ENCODE data around the gene MAGI2. TPM values are rescaled to one million over a fixed set of nuclear protein-coding genes. Genes with fewer than 3 reads are reported as not detected.

The MAGI2 gene
- total RNA-seq, 1 experiment from 2014 or later, result 0.22 TPM

DNA sequence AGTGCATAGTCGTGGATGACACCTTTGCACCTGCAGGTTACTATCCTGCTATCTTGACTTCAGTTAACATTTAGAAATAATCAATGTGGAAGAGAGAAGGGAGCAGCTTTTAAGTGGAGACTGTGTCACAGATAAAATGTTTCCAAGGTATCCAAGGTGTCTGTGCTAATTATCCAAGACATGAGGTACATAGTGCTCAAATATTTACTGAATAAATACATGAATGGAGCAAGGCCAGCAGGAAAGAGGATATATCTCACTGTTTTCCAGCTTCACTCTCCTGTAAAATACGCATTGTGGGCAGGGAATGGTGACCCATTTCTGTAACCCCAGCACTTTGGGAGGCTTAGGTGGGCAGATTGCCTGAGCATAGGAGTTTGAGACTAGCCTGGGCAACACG, 1102.5 kb downstream of the MAGI2 start:
- RAD21 ChIA-PET (ENCODE audit: low non-redundant PET in 1 of 2, low total read pairs in 2 of 2, uncharacterized antibody in 2 of 2, unreplicated experiment in 2 of 2), result no interaction called here
- no peak for DNase-seq (ENCODE audit: low read depth, low spot score)
- Histone ChIP-seq H3K9ac (ENCODE audit: low read length) (no peak overlapping the region), H3K27ac (ENCODE audit: low read depth, low read length) (no peak overlapping the region), H3K27me3 (ENCODE audit: insufficient read depth, low read length) (peaks cover 71% of the 10 kb centered on the region), H4K20me1 (ENCODE audit: insufficient read depth) (no peaks in the 10 kb centered on the region), H3K4me3 (replicated peaks in 1 of 2; ENCODE audit: low read depth in 1 of 2, low read length in 2 of 2) (no peak overlapping the region), H3K4me2 (ENCODE audit: low read length) (no peak overlapping the region), H2AFZ (ENCODE audit: low read depth, low read length, poor library complexity, severe bottlenecking) (no peak overlapping the region), H3K4me1 (ENCODE audit: control insufficient read depth in 1 of 2, insufficient read depth in 2 of 2, low read length in 2 of 2) (no peaks in the 10 kb centered on the region), H3K79me2 (ENCODE audit: insufficient read depth, low read length) (no peaks in the 10 kb centered on the region), H3K9me3 (ENCODE audit: control insufficient read depth in 1 of 2, insufficient read depth in 1 of 2, low read depth in 1 of 2, low read length in 2 of 2) (no peaks in the 10 kb centered on the region), H3K36me3 (ENCODE audit: control insufficient read depth in 1 of 2, insufficient read depth in 2 of 2, low read length in 2 of 2) (no peaks in the 10 kb centered on the region), H3K9me2 (ENCODE audit: insufficient read depth) (no peaks in the 10 kb centered on the region)
- CTCF ChIA-PET, result no interaction called here
- BruUV-seq (replicated peaks), result no TSS peak
- POLR2A ChIA-PET, result no interaction called here
- ATAC-seq, result no peak
- no peak for TF ChIP-seq ZFX (IDR thresholded peaks at IDR 0.05)
- TF ChIP-seq, protein P1, sequence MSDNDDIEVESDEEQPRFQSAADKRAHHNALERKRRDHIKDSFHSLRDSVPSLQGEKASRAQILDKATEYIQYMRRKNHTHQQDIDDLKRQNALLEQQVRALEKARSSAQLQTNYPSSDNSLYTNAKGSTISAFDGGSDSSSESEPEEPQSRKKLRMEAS (IDR thresholded peaks at IDR 0.05), result no peak
- no peak for TF ChIP-seq ATF3 (IDR thresholded peaks at IDR 0.05)
- TF ChIP-seq EGR1 (IDR thresholded peaks at IDR 0.05; ENCODE audit: low read depth), result no peak
- no peak for TF ChIP-seq TCF7L2 (IDR thresholded peaks at IDR 0.05; ENCODE audit: borderline replicate concordance, extremely low read depth, insufficient read depth, insufficient read length)
- TF ChIP-seq CBX3 (IDR thresholded peaks at IDR 0.05; ENCODE audit: low read depth), result no peak
- no peak for TF ChIP-seq JUND (IDR thresholded peaks at IDR 0.05)
- no peak for TF ChIP-seq CEBPB (IDR thresholded peaks at IDR 0.05; ENCODE audit: low read depth)
- no peak for TF ChIP-seq CTCF (IDR thresholded peaks at IDR 0.05 in 2 of 3, conservative IDR thresholded peaks at IDR 0.05 in 1 of 3; ENCODE audit: borderline replicate concordance in 1 of 3, insufficient read depth in 1 of 3, low read depth in 2 of 3, low read length in 2 of 3)
- intact Hi-C loops (cut with micrococcal nuclease), result no loop called here

DNA sequence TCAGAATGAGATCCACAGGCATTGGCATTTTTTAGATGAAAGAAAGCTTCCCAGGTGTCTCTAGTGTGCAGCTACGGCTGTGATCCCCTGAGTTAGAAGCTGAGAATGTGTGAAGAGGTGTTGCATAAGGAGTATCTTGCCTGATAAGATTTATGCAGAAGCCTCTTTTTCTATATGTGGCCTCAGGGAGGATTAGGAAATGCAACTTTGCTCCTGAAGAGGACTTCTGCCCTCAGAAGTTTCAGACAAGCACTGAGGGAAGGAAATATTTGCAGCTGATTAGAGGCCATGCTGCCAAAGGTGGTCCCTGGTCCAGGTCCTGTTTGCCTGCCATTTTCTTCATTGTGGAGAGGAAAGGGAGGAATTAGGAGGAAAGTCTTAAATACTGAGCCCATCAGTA, 1103.1 kb downstream of the MAGI2 start:
- TF ChIP-seq, protein P1 (IDR thresholded peaks at IDR 0.05), result no peak
- TF ChIP-seq ELF1 (IDR thresholded peaks at IDR 0.05; ENCODE audit: borderline replicate concordance, low read depth), result no peak
- TF ChIP-seq JUND (IDR thresholded peaks at IDR 0.05), result no peak
- TF ChIP-seq ATF3 (IDR thresholded peaks at IDR 0.05), result no peak
- CTCF ChIA-PET, result interaction anchor here (1.3 kb wide), 1 partner anchor 9 kb away, joined by 3 read pairs; no protein-coding TSS in a partner anchor

More for the DNA sequence above, 1103.1 kb downstream of the MAGI2 start:
- BruUV-seq (replicated peaks), result no TSS peak
- peaks cover 71% of the 10 kb centered on the region for H3K27me3 ChIP-seq (ENCODE audit: insufficient read depth, low read length)
- no peaks in the 10 kb centered on the region for H3K9me3 ChIP-seq (ENCODE audit: control insufficient read depth in 1 of 2, insufficient read depth in 1 of 2, low read depth in 1 of 2, low read length in 2 of 2)
- H2AFZ ChIP-seq (ENCODE audit: low read depth, low read length, poor library complexity, severe bottlenecking), result no peak overlapping the region
- H4K20me1 ChIP-seq (ENCODE audit: insufficient read depth), result no peaks in the 10 kb centered on the region
- no peak overlapping the region for H3K4me3 ChIP-seq (replicated peaks in 1 of 2; ENCODE audit: low read depth in 1 of 2, low read length in 2 of 2)
- ChIA-PET POLR2A (no interaction called here), RAD21 (ENCODE audit: low non-redundant PET in 1 of 2, low total read pairs in 2 of 2, uncharacterized antibody in 2 of 2, unreplicated experiment in 2 of 2) (no interaction called here)
- no peaks in the 10 kb centered on the region for H3K4me1 ChIP-seq (ENCODE audit: control insufficient read depth in 1 of 2, insufficient read depth in 2 of 2, low read length in 2 of 2)
- DNase-seq (ENCODE audit: low read depth, low spot score) (no peak), ATAC-seq (no peak)
- no peak overlapping the region for H3K9ac ChIP-seq (ENCODE audit: low read length)
- H3K36me3 ChIP-seq (ENCODE audit: control insufficient read depth in 1 of 2, insufficient read depth in 2 of 2, low read length in 2 of 2), result no peaks in the 10 kb centered on the region
- H3K4me2 ChIP-seq (ENCODE audit: low read length), result no peak overlapping the region
- H3K79me2 ChIP-seq (ENCODE audit: insufficient read depth, low read length), result no peaks in the 10 kb centered on the region
- no peak overlapping the region for H3K27ac ChIP-seq (ENCODE audit: low read depth, low read length)
- intact Hi-C loops (cut with micrococcal nuclease), result no loop called here
- H3K9me2 ChIP-seq (ENCODE audit: insufficient read depth), result no peaks in the 10 kb centered on the region
